GM18520 (cell line): ENCODE measurements around the gene WASL.

Experiments
- ATAC-seq: cut with Tn5 transposase; IDR thresholded peaks from one replicate; pipeline ENCODE4 v1.9.1; 2021; ENCODE audit not compliant: unreplicated experiment

WASL gene

GRCh38 chr7:123662293-123662692 is 86.5 kb downstream of the WASL start:
- no peak for ATAC-seq

- ATAC-seq = no peak
Observed at GRCh38 chr7:123661765-123662164, 87.0 kb downstream of the WASL start.

- no peak for ATAC-seq
Observed at GRCh38 chr7:123660514-123661354, 88.1 kb downstream of the WASL start.

GRCh38 chr7:123658023-123658422 is 90.8 kb downstream of the WASL start:
- ATAC-seq = no peak

GRCh38 chr7:123657304-123657685 is 91.5 kb downstream of the WASL start:
- no peak for ATAC-seq

- ATAC-seq = no peak
Observed at GRCh38 chr7:123656544-123657303, 92.1 kb downstream of the WASL start.

GRCh38 chr7:123655614-123656013 is 93.2 kb downstream of the WASL start, which contains the start of gene LMOD2:
LMOD2 (plus strand) TSS chr7:123655866; CDS start chr7:123655964, 98 bp downstream.
- no peak for ATAC-seq

GRCh38 chr7:123653162-123653561 is 95.6 kb downstream of the WASL start:
- ATAC-seq = no peak

- ATAC-seq = no peak
Observed at GRCh38 chr7:123652406-123652805, 96.4 kb downstream of the WASL start.

GRCh38 chr7:123650595-123650994 is 98.2 kb downstream of the WASL start:
- ATAC-seq = no peak

- ATAC-seq = no peak
Observed at GRCh38 chr7:123649964-123650363, 98.8 kb downstream of the WASL start.

- no peak for ATAC-seq
Observed at GRCh38 chr7:123647106-123647730, 101.6 kb downstream of the WASL start.

- ATAC-seq = no peak
Observed at GRCh38 chr7:123645516-123645915, 103.3 kb downstream of the WASL start.

- ATAC-seq = no peak
Observed at GRCh38 chr7:123643495-123644441, 105.0 kb downstream of the WASL start.

GRCh38 chr7:123641901-123642300 is 106.9 kb downstream of the WASL start:
- ATAC-seq = no peak

- ATAC-seq = no peak
Observed at GRCh38 chr7:123640583-123640982, 108.2 kb downstream of the WASL start.

GRCh38 chr7:123639631-123640030 is 109.2 kb downstream of the WASL start:
- no peak for ATAC-seq

GRCh38 chr7:123637878-123638277 is 110.9 kb downstream of the WASL start:
- ATAC-seq = no peak

GRCh38 chr7:123637203-123637602 is 111.6 kb downstream of the WASL start:
- no peak for ATAC-seq

- ATAC-seq = no peak
Observed at GRCh38 chr7:123635551-123636359, 113.0 kb downstream of the WASL start.
